Measurements from ENCODE around the gene MAGI3.
"Not testable (repeated sequence)": the region's sequence is repeated elsewhere in the genome, so short reads cannot be mapped to it uniquely, and the experiment has no call there.

- not testable (repeated sequence) for TF ChIP-seq RAD21 (conservative IDR thresholded peaks at IDR 0.05); MXI1 (conservative IDR thresholded peaks at IDR 0.05; ENCODE audit: poor library complexity, severe bottlenecking); CTCF (IDR thresholded peaks at IDR 0.05; ENCODE audit: poor library complexity, severe bottlenecking); EZH2 (IDR thresholded peaks at IDR 0.05; ENCODE audit: borderline replicate concordance, insufficient read depth, low read length, poor library complexity, severe bottlenecking); EP300 (conservative IDR thresholded peaks at IDR 0.05; ENCODE audit: poor library complexity, severe bottlenecking); POLR2AphosphoS5 (IDR thresholded peaks at IDR 0.05); SMC3 (conservative IDR thresholded peaks at IDR 0.05; ENCODE audit: poor library complexity); TAF1 (IDR thresholded peaks at IDR 0.05; ENCODE audit: low read depth)
Observed at GRCh38 chr1:113406149-113406548, 15.8 kb downstream of the MAGI3 start.

All from neural cell (in vitro differentiated cells).